Erythroblast (primary cell): Measurements from ENCODE around the gene FAM25C.
"Not testable (repeated sequence)": the region's sequence is repeated elsewhere in the genome, so short reads cannot be mapped to it uniquely, and the experiment has no call there.

Experiments used
- DNase-seq, 2 experiments: peaks; one replicate each; lab custom pipeline; 2025; lab: John Stamatoyannopoulos, UW

Gene FAM25C

DNA sequence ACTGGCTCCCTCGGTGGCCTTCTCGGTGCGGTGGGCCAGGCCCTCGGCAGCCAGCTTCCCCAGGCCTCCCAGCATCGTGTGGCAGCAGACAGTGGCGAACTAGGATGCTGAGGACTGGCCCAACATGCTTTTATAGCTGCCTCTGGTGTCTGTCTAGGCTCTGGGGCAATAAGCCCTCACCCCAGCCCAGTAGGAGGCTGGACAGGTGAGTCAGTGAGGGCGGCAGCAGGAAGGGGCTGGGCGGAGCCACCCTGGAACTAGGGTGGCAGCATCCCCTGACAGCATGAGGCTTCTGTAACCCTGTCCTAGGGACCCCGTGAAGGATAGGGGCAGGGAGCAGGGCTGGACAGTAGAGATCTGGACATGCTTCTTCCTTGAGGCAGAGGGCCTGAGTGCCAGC is at the start of gene FAM25C:
Gene FAM25C, minus strand, starts transcription at position 101 of the 400 bp plus-strand sequence. Its CDS starts 26 bp downstream, at position 75.
- DNase-seq: not testable (repeated sequence)

- peak in 1 of 2 experiments; percentile 42 for DNase-seq
Measured at GRCh38 chr10:48044557-48044956, 45.0 kb upstream of the FAM25C start.

- not testable (repeated sequence) for DNase-seq
Measured at GRCh38 chr10:48031390-48031789, 31.8 kb upstream of the FAM25C start.

DNA sequence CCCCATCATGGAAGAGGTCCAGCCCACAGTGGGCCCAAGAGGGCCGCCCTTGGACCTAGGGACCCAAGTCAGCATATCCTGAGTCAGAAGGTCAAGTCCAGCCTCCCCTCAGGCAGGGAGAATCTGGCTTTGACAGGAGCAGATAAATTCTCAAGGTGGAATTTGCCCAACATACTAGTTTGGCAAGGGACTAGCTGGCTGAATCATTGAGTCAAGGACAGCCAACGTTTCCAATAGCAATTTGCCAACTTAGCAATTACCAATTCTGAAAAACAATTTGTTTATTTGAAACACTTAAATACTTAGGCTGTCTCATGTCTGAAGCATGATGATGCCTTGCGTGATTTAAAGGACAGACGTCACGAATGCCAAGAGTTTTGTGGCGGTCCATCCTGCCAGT is 2.7 kb upstream of the FAM25C start:
- not testable (repeated sequence) for DNase-seq

- DNase-seq: peak in 1 of 2 experiments; percentile 7
Measured at GRCh38 chr10:47994045-47994444, 5.5 kb downstream of the FAM25C start.

DNA sequence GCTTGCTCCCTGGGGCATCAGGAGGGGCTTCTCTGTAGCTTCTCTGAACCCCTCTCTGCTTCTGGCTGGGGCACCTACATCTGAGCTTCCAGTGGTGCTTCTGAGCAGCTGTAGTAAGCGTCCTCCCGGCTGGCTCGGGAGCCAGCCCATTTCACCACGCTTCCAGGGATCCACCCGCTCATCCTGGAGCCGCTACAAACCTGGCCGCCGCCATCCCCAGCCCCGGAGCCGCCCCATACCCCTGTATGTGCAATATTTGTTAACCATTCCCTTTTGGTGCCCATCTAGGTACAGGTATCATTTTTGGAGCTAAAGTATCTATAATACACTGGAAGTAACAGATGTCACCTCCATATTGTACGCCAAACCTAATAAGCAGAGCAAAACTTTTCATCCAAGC is 7.0 kb downstream of the FAM25C start:
- DNase-seq: not testable (repeated sequence)

DNA sequence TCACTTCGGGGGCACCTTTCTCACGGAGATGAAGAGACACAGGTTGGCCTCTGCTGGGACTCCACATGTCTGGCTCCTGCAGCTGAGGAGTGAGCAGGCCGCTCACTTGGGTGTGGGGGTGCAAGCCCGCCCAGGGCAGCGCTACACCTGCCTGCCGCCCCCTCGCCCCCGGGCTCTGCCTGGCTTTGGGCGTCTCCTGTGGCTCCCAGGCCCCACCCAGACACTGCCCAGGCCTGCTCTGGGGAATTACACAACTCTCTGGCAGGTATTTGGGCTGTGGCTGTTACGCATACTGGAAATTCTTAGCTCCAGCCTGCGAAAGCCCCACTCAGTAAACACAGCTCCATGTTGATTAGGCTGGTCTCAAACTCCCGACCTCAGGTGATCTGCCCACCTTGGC is 7.9 kb downstream of the FAM25C start:
- DNase-seq: not testable (repeated sequence)

GRCh38 chr10:47990097-47990496 is 9.5 kb downstream of the FAM25C start:
- not testable (repeated sequence) for DNase-seq

- DNase-seq: not testable (repeated sequence)
Measured at GRCh38 chr10:47989542-47989950, 10.0 kb downstream of the FAM25C start.

GRCh38 chr10:47988718-47989541 is 10.7 kb downstream of the FAM25C start:
- DNase-seq: not testable (repeated sequence)

DNA sequence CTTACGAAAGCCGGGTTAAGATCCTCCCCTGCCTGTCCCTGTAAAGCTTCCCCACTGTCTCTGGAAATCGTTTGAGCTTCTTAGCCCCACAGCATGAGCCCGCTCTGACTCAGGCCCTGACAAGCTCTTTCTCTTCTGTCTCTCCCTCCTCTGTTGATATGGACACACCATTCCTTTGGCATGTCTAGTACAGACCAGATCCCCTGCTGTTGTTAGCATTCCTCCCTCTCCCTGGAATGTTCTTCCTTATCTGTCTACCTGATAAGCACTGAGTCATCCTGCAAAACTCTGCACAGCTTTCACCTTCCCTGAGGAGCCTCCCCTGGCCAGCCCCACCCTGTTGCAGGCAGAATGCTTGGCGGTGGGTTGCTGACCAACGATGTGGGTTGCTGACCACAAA is 11.6 kb downstream of the FAM25C start:
- not testable (repeated sequence) for DNase-seq

DNA sequence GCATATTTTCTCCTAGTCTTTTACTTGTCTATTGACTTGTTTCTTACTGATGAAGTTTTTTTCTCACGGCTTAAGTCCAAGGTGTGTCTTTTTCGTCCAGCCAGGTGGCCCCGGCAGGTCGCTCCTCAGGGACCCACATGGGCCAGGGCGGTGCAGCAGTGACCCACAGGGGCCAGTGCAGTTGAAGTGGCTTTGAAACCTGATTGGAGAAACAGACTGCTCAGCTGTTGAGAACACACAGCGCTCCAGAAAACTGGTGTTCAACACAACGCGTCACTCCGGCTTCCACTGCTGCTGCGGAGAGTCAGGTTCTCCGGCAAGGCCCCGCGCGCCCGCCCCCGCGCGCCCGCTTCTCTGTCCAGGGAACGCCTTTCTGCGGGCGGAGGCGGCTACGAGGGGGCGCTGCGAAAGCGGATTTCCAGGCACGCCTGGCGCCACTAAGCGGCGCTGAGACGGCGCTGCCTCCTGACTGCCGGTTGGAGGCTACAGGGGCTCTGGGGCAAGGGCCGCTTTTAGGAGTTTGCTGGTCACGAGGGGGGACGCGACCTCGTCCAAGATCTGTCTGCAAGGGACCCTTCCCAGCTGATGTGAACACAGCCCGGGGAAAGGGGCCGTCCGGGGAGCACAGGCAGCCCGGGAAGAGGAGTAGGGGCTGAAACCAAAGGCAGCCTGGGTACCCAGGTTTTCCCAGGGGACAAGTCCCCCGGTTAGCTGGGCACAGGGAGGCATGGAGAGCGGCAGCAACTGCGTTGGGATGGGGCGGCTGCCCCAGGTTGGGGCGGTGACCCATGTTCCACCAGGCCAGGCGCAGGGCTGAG is 13.0 kb downstream of the FAM25C start:
- DNase-seq: not testable (repeated sequence)

GRCh38 chr10:47975409-47975808 is 24.2 kb downstream of the FAM25C start:
- peak; percentile 39 to 78 for DNase-seq

DNA sequence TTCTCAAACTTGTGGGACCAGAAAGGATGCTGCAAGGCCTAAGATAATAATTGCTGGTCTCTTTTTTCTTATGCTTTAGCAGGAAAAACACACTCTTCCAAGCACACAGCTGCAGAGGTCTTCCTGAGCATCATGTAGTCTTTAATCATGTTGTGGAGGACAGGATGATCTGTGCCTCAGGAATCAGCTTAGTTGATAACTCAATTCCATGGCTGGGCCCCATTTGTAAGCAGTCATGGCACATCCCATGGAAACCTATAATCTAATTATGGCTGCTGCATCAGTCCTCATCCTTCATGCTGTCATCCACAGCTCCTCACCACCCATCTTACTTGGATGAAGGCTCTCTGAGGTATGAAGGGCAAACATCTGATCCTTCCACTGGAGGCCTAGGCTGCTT is 26.5 kb downstream of the FAM25C start:
- DNase-seq: not testable (repeated sequence)

- not testable (repeated sequence) for DNase-seq
Measured at GRCh38 chr10:47972077-47972476, 27.5 kb downstream of the FAM25C start.

GRCh38 chr10:47971598-47971997 is 28.0 kb downstream of the FAM25C start:
- not testable (repeated sequence) for DNase-seq

GRCh38 chr10:47970047-47970446 is 29.5 kb downstream of the FAM25C start:
- DNase-seq: not testable (repeated sequence)

DNA sequence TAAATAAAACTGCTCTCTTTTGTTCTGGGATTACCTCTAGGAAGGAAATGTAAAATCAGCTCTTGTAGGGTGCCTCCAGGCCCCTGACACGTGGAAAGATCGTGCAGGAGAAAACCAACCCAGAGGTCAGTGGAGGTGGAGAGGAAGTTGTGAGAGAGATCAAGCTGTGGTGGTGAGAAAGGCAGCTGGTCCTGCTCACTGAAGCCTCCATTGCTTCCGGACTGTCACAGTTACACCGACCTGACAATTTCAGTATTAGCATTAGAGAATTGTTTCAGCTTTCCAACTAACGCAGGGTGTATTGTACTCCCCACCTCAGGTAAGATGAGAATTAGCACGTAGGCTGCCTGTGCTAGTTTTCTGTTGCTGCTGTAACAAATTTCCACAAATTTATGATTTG is 30.6 kb downstream of the FAM25C start:
- not testable (repeated sequence) for DNase-seq

DNA sequence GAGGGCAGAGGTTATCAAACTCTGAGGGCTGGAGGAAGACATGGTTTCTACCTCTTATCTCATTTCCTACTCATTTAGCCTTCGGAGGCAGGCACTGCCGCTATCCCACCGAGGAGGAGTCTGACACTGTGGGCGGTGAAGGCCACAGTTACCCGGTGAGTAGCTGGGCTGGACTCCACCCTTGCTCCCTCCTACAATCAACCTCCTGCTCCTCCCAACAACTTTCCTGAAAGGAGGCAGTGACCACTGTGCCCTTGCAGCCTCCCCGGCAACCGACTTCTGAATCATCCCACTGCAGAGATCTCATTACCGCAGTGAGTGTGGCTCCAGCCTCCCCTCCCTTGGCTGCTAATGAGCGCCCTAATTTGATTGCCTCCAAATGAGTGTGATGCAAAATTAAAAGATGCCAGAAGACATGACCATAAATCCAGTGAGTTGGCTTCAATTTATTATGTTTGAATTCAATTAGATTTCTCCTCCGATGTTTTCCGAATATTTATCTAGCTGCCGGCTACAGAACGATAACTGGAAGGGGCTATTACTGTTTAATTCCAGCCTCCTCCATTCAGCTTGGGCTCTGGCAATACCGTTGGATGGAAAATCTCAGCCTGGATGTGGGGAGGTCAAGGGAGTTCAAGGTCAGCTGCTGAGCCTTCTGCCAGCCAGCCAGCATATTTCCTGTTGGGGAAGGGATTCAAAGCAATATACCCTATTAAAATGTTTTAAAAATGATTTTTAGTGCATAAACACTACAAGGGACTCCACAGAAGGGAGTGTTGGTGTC is 35.1 kb downstream of the FAM25C start:
- DNase-seq: not testable (repeated sequence)

- not testable (repeated sequence) for DNase-seq
Measured at GRCh38 chr10:47962785-47963184, 36.8 kb downstream of the FAM25C start.

DNA sequence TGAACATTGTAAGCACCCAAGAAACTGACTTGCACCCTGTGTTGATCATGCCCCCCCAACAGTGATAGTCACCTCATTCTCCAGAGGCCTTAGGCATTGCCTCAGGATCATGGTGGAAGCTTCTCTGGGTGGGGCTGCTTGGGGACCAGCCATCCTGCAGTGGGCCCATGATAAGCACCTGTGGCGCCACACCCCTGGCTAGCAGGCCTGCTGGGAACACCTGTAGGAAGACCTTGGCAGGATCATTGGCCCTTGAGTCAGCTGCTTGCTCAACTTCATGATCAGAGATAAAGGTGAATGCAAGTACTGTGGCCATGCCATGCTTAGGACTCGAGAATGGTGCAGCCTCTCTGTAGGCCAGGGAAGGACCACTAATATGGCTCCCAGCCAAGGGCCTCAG is 38.9 kb downstream of the FAM25C start:
- DNase-seq: not testable (repeated sequence)

DNA sequence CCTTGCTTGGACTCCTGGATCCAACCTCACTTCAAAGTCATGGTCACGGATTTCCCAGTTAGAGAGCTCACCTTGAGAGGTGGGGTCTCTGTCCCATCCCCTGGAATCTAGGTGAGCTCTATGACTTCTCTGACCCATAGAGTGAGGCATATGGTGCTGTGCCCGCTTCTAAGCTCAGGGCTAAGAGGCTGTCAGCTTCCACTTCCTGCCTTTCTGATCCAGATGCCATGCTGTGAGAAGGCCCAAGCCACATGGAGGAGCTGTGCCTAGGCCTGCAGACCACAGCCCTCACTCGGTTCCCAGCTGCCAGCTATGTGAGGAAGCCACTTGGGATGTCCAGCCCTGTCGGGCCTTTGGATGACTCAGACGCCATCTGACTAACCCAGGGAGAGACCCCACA is 39.9 kb downstream of the FAM25C start:
- DNase-seq: not testable (repeated sequence)
